ENCODE results near the gene NMNAT3. TPM values are rescaled to one million over a fixed set of nuclear protein-coding genes. Genes with fewer than 3 reads are reported as not detected.

NMNAT3 gene
- total RNA-seq: 0.81 and 1.5 TPM in 2 replicates

GRCh38 chr3:139677388-139678155 lies at the start of gene NMNAT3:
NMNAT3 (minus strand) TSS chr3:139677972; CDS start chr3:139627724, 50,248 bp downstream.

Other genes starting within 250 kb of the NMNAT3 start
- gene RBP2, start 201.5 kb downstream of the NMNAT3 start, total RNA-seq: not detected in 2 replicates
- gene RBP1, start 138.2 kb downstream of the NMNAT3 start, total RNA-seq: 1.9 and 148 TPM in 2 replicates

Measured in bladder microvascular endothelial cell (primary cell).